IMR-90 (cell line): ENCODE measurements around the gene PGC. TPM values are rescaled to one million over a fixed set of nuclear protein-coding genes. Genes with fewer than 3 reads are reported as not detected.

Experiments
- ATAC-seq: fragments of 200-7000 bp; cut with Tn5 transposase; 2 replicates; pipeline ENCODE4 v1.9.1; 2020; ENCODE audit warnings: low read depth, mild to moderate bottlenecking, moderate library complexity
- BruUV-seq: library from RNA; stranded (reverse); fragments of 400-500 nt; replicated peaks from 2 replicates; lab custom pipeline; 2021; lab: Mats Ljungman, UMichigan
- CTCF ChIA-PET: fragments of 300-600 bp; formaldehyde crosslinking; extraction: SDS; loops from one replicate; lab custom pipeline; 2021; ENCODE audit warnings: antibody characterized with exemption; lab: Yijun Ruan, JAX
- POLR2A ChIA-PET: fragments of 300-600 bp; sonication (Branson Sonifier 250); formaldehyde crosslinking; loops from one replicate; lab custom pipeline; 2022; ENCODE audit warnings: antibody characterized with exemption; ENCODE audit not compliant: unreplicated experiment; lab: Charles Lee
- DNase-seq: peaks from one replicate; pipeline ENCODE4 v3.0.0; 2013
- H2AFZ ChIP-seq: replicated peaks from 2 replicates; pipeline ENCODE3; 2013; ENCODE audit warnings: low read length, mild to moderate bottlenecking; ENCODE audit not compliant: poor library complexity
- H2AK5ac ChIP-seq: 2 replicates; pipeline ENCODE4 v1.6.1; 2013; ENCODE audit warnings: low read depth, low read length, inconsistent platforms
- H2AK9ac ChIP-seq: replicated peaks from 2 replicates; pipeline ENCODE3; 2013; ENCODE audit warnings: mild to moderate bottlenecking, low read depth, low read length, moderate library complexity; ENCODE audit not compliant: poor library complexity
- H2BK120ac ChIP-seq: 2 replicates; pipeline ENCODE4 v1.6.1; 2013; ENCODE audit warnings: low read depth, low read length, inconsistent platforms
- H2BK15ac ChIP-seq: 3 replicates; pipeline ENCODE4 v1.6.1; 2013; ENCODE audit warnings: low read depth, low read length, inconsistent platforms
- H2BK20ac ChIP-seq: 2 replicates; pipeline ENCODE4 v1.6.1; 2013; ENCODE audit warnings: low read depth, mild to moderate bottlenecking, inconsistent platforms, low read length, moderate library complexity
- H2BK5ac ChIP-seq: 2 replicates; pipeline ENCODE4 v1.6.1; 2013; ENCODE audit warnings: mild to moderate bottlenecking, low read depth, low read length, inconsistent platforms; ENCODE audit not compliant: poor library complexity, severe bottlenecking
- H3K14ac ChIP-seq: replicated peaks from 2 replicates; pipeline ENCODE4 v1.6.1; 2013; ENCODE audit warnings: low read depth, low read length, inconsistent platforms
- H3K18ac ChIP-seq: 2 replicates; pipeline ENCODE4 v1.6.1; 2013; ENCODE audit warnings: low read depth, low read length, control low read depth
- H3K23ac ChIP-seq: 2 replicates; pipeline ENCODE4 v1.6.1; 2013; ENCODE audit warnings: low read depth, low read length, inconsistent platforms
- H3K27ac ChIP-seq: 2 replicates; pipeline ENCODE4 v1.5.1; 2013; ENCODE audit warnings: mild to moderate bottlenecking, control low read depth, low read length; ENCODE audit not compliant: insufficient read depth
- H3K27me3 ChIP-seq: 2 replicates; pipeline ENCODE4 v1.6.1; 2013; ENCODE audit warnings: low read length; ENCODE audit not compliant: control insufficient read depth, insufficient read depth
- H3K36me3 ChIP-seq: 2 replicates; pipeline ENCODE4 v1.6.1; 2013; ENCODE audit warnings: low read length, mixed read lengths; ENCODE audit not compliant: control insufficient read depth, insufficient read depth
- H3K4ac ChIP-seq: 2 replicates; pipeline ENCODE4 v1.6.1; 2013; ENCODE audit warnings: low read depth, low read length, inconsistent platforms
- H3K4me1 ChIP-seq: 2 replicates; pipeline ENCODE4 v1.6.1; 2013; ENCODE audit warnings: low read length, mixed read lengths; ENCODE audit not compliant: control insufficient read depth, insufficient read depth
- H3K4me2 ChIP-seq: 2 replicates; pipeline ENCODE4 v1.6.1; 2013; ENCODE audit warnings: low read depth, mild to moderate bottlenecking, control low read depth, low read length, moderate library complexity
- H3K4me3 ChIP-seq: 2 replicates; pipeline ENCODE4 v1.5.1; 2013; ENCODE audit warnings: low read depth, mild to moderate bottlenecking, control low read depth, low read length, moderate library complexity; ENCODE audit not compliant: insufficient read depth
- H3K56ac ChIP-seq: 2 replicates; pipeline ENCODE4 v1.6.1; 2013; ENCODE audit warnings: low read length, inconsistent platforms; ENCODE audit not compliant: insufficient read depth; ENCODE audit errors: extremely low read depth
- H3K79me1 ChIP-seq, 2 experiments: 2 replicates each; pipeline ENCODE4 v1.6.1; 2013; ENCODE audit warnings: low read length in 2 of 2, inconsistent platforms in 1 of 2, low read depth in 1 of 2
- H3K9ac ChIP-seq: 2 replicates; pipeline ENCODE4 v1.6.1; 2013; ENCODE audit warnings: low read depth, low read length, control low read depth
- H3K9me1 ChIP-seq: 2 replicates; pipeline ENCODE4 v1.6.1; 2013; ENCODE audit warnings: low read length, inconsistent platforms; ENCODE audit not compliant: insufficient read depth
- H3K9me3 ChIP-seq: 2 replicates; pipeline ENCODE4 v1.6.1; 2013; ENCODE audit warnings: low read length; ENCODE audit not compliant: control insufficient read depth, insufficient read depth
- H4K20me1 ChIP-seq: 2 replicates; pipeline ENCODE4 v1.6.1; 2013; ENCODE audit warnings: low read length, inconsistent platforms; ENCODE audit not compliant: insufficient read depth
- H4K5ac ChIP-seq: 2 replicates; pipeline ENCODE4 v1.6.1; 2013; ENCODE audit warnings: mild to moderate bottlenecking, low read depth, low read length, control low read depth
- H4K8ac ChIP-seq, 2 experiments: 2 replicates each; pipeline ENCODE4 v1.6.1; 2013; ENCODE audit warnings: low read depth in 2 of 2, low read length in 2 of 2, control low read depth in 1 of 2, inconsistent platforms in 1 of 2
- H4K91ac ChIP-seq: 2 replicates; pipeline ENCODE4 v1.6.1; 2013; ENCODE audit warnings: low read depth, low read length, inconsistent platforms; ENCODE audit not compliant: insufficient read depth
- BHLHE40 ChIP-seq: fragments of 150-350 bp; IDR thresholded peaks from 2 replicates; pipeline ENCODE4 v1.6.1; 2016; ENCODE audit warnings: mild to moderate bottlenecking, low read depth, low read length
- CEBPB ChIP-seq: IDR thresholded peaks from 2 replicates; pipeline ENCODE4 v1.6.1; 2012; ENCODE audit warnings: low read depth, low read length, improper control_type of control experiment
- CHD1 ChIP-seq: IDR thresholded peaks from 2 replicates; pipeline ENCODE4 v1.6.1; 2012; ENCODE audit warnings: low read depth, low read length, improper control_type of control experiment
- ELK1 ChIP-seq: fragments of 150-350 bp; IDR thresholded peaks from 2 replicates; pipeline ENCODE4 v1.6.1; 2016; ENCODE audit warnings: low read depth, mild to moderate bottlenecking, low read length, moderate library complexity, borderline replicate concordance
- FOS ChIP-seq: fragments of 150-350 bp; IDR thresholded peaks from 2 replicates; pipeline ENCODE4 v1.6.1; 2016; ENCODE audit warnings: low read depth, low read length
- MAZ ChIP-seq: IDR thresholded peaks from 2 replicates; pipeline ENCODE4 v1.6.1; 2012; ENCODE audit warnings: low read depth, mild to moderate bottlenecking, low read length, improper control_type of control experiment, moderate library complexity, borderline replicate concordance
- NFE2L2 ChIP-seq: fragments of 150-350 bp; IDR thresholded peaks from 2 replicates; pipeline ENCODE4 v1.6.1; 2016; ENCODE audit warnings: low read depth, mild to moderate bottlenecking, low read length
- POLR2A ChIP-seq: IDR thresholded peaks from 2 replicates; pipeline ENCODE4 v1.6.1; 2012; ENCODE audit warnings: mild to moderate bottlenecking, low read depth, low read length
- RCOR1 ChIP-seq: IDR thresholded peaks from 2 replicates; pipeline ENCODE4 v1.6.1; 2012; ENCODE audit warnings: mild to moderate bottlenecking, low read length, improper control_type of control experiment; ENCODE audit not compliant: insufficient replicate concordance
- RFX5 ChIP-seq: IDR thresholded peaks from 2 replicates; pipeline ENCODE4 v1.8.0; 2012; ENCODE audit warnings: low read depth, mild to moderate bottlenecking, low read length, moderate library complexity
- SMC3 ChIP-seq: fragments of 150-350 bp; IDR thresholded peaks from 2 replicates; pipeline ENCODE4 v1.6.1; 2016; ENCODE audit warnings: low read depth, mild to moderate bottlenecking, antibody characterized with exemption, low read length, moderate library complexity
- USF2 ChIP-seq: fragments of 150-350 bp; IDR thresholded peaks from 2 replicates; pipeline ENCODE4 v1.6.1; 2017; ENCODE audit warnings: mild to moderate bottlenecking, antibody characterized with exemption, low read length, low read depth
- WGBS, 2 experiments: methylation state at CpG; one replicate each; pipeline versions ENCODE4 v1.1.5 to v1.1.7; 2013; ENCODE audit warnings: missing lambda C conversion rate in 2 of 2; ENCODE audit not compliant: insufficient read length in 1 of 2; ENCODE audit errors: extremely low coverage in 2 of 2; 5-methylcytosine and 5-hydroxymethylcytosine counted together
- dilution Hi-C: fragments of 300-500 bp; cut with HindIII; formaldehyde crosslinking; loops from one replicate; pipeline ENCODE4 v1.14.3; 2018; ENCODE audit warnings: low sequenced_read_pairs; ENCODE audit not compliant: unreplicated experiment
- in situ Hi-C: fragments of 300-500 bp; cut with MboI; formaldehyde crosslinking; loops from 3 replicates; pipeline ENCODE4 v1.14.3; 2019; ENCODE audit warnings: low sequenced_read_pairs, inconsistent platforms, mixed read lengths
- intact Hi-C: fragments of 100-400 bp; cut with micrococcal nuclease; formaldehyde crosslinking; loops from 2 replicates; pipeline ENCODE4 v1.10.0; 2022
- polyA plus RNA-seq, 3 experiments: library from polyadenylated mRNA; depleted of rRNA; stranded (reverse); fragments of >200 nt; gene quantifications; 2 replicates each; pipeline ENCODE4 v1.2.3, GENCODE V29; 2012; ENCODE audit warnings: low replicate concordance in 1 of 3
- total RNA-seq: library from RNA; depleted of rRNA; stranded (reverse); fragments of >200 nt; gene quantifications from 2 replicates; pipeline ENCODE4 v1.2.3, GENCODE V29; 2012
- TF ChIP-seq, protein P1 (sequence below): conservative IDR thresholded peaks from 2 replicates; pipeline ENCODE4 v1.5.1; 2012; ENCODE audit warnings: mild to moderate bottlenecking, low read depth, low read length, improper control_type of control experiment

Gene PGC
- total and polyA plus RNA-seq, 2 of the 4 experiments (the other 2 are of a cell fraction), result not detected

- Histone ChIP-seq H2BK5ac (no peak overlapping the region), H3K14ac (no peak overlapping the region), H2AK5ac (no peak overlapping the region), H2BK120ac (no peak overlapping the region), H2BK20ac (no peak overlapping the region), H3K27ac (no peak overlapping the region), H2BK15ac (no peak overlapping the region), H3K4me1 (no peaks in the 10 kb centered on the region), H3K4me3 (no peak overlapping the region), H3K27me3 (peaks cover 23% of the 10 kb centered on the region), H3K56ac (no peak overlapping the region), H3K18ac (no peak overlapping the region), H3K9me3 (no peaks in the 10 kb centered on the region), H4K5ac (no peak overlapping the region), H3K9me1 (no peaks in the 10 kb centered on the region), H3K4ac (no peak overlapping the region), H4K91ac (no peak overlapping the region), H2AFZ (no peak overlapping the region), H2AK9ac (no peak overlapping the region), H3K36me3 (no peaks in the 10 kb centered on the region), H4K8ac (no peak overlapping the region), H3K9ac (no peak overlapping the region), H3K79me1 (no peaks in the 10 kb centered on the region), H4K20me1 (no peaks in the 10 kb centered on the region), H3K23ac (no peak overlapping the region), H3K4me2 (no peak overlapping the region)
- ChIA-PET POLR2A (no interaction called here), CTCF (interaction anchor here (0.6 kb wide), 1 partner anchor 38 kb away, joined by 4 read pairs; no protein-coding TSS in a partner anchor)
- ATAC-seq (no peak), DNase-seq (no peak)
- 100% methylated on average over 1 of the region's 3 CpGs; no CpG with 5 or more reads in 1 of the 2 experiments for WGBS, 2 experiments
- BruUV-seq, result no TSS peak
- TF ChIP-seq, protein P1, sequence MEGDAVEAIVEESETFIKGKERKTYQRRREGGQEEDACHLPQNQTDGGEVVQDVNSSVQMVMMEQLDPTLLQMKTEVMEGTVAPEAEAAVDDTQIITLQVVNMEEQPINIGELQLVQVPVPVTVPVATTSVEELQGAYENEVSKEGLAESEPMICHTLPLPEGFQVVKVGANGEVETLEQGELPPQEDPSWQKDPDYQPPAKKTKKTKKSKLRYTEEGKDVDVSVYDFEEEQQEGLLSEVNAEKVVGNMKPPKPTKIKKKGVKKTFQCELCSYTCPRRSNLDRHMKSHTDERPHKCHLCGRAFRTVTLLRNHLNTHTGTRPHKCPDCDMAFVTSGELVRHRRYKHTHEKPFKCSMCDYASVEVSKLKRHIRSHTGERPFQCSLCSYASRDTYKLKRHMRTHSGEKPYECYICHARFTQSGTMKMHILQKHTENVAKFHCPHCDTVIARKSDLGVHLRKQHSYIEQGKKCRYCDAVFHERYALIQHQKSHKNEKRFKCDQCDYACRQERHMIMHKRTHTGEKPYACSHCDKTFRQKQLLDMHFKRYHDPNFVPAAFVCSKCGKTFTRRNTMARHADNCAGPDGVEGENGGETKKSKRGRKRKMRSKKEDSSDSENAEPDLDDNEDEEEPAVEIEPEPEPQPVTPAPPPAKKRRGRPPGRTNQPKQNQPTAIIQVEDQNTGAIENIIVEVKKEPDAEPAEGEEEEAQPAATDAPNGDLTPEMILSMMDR, result no peak
- TF ChIP-seq CHD1 (no peak), MAZ (no peak), POLR2A (no peak), FOS (no peak), NFE2L2 (no peak), ELK1 (no peak), USF2 (no peak), SMC3 (no peak), BHLHE40 (no peak), RCOR1 (no peak), CEBPB (no peak), RFX5 (no peak)
- intact Hi-C loops (no loop called here), in situ Hi-C loops (no loop called here), dilution Hi-C loops (no loop called here)
These were observed 3.2 kb upstream of the PGC start for GRCh38 chr6:41750374-41750773.
